Germinal center (tissue), 1 donor: Measurements from ENCODE around the gene EGFR.
"Not testable (repeated sequence)": the region's sequence is repeated elsewhere in the genome, so short reads cannot be mapped to it uniquely, and the experiment has no call there.

Source experiments
- DNase-seq: peaks from one replicate; pipeline ENCODE4 v3.0.0; 2012; ENCODE audit warnings: mixed read lengths, low spot score

EGFR gene

DNA sequence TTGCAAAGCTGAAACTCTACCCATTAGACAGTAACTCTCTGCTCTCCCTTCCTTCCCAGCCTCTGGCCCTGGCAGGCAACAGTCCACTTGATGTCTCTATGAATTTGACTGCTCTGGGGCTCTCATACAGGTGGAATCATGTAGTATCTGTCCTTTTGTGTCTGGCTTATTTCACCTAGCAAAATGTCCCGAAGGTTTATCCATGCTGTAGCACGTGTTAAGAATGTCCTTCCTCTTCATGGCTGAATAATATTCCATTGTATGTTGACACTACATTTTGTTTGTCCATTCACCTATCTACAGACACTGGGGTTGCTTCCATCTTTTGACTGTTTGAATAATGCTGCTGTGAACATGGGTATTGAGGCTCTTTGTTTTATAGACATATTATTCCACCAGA lies 128.9 kb downstream of the EGFR start:
- DNase-seq = no peak

DNA sequence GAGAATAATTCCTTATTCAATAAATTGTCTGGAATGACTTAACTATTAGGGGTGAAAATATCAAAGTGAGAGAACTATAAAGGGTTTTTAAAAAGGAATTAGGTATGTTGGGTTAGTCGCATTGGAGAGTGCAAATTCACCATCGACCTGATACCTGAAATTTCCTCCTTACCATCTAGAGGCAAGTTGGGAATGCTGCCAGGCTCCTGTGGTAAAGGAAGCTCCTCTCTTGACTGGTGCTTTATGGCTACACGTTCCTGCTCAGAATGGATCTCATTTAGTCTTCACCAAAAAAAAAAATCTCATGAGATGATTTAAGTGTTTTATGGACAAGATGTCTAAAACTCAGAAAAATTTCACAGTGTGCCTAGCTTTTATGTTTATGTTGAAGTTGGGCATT lies 129.8 kb downstream of the EGFR start:
- DNase-seq = no peak

DNA sequence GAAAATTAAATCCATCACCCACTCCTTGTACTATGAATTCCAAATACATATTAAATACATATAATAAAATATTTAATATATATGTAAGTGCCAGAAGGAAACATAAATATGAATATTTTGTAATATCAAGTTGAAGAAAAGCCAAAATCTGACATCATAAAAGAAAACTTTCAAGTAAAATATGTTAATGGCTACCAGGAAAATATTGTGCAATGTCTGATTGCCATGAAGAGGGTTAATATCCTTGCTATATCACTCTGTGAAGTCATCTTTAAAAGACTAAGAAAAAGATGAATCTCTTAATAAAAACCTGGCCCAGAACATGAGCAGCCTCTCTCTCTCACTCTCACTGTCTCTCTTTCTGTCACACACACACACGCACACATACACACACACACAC lies 130.2 kb downstream of the EGFR start:
- no peak for DNase-seq

DNA sequence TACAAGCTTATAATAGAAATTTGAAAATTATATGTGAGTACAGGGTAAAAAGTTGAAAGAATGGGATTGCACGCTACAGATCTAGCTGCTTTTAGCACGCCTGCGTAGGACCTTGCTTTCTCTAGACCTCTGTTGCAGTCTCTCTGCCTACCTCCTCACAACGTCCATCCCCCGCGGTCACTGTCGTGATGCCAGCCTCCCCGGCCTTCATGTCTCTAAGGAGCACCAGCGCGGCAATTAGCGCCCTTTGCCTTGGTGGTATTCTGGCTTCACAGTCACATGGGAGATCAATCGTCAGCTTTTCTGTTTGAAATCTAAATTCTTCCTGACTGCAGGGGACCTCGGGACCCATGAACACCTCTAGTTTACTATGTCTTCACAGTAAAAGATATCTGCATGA lies 131.3 kb downstream of the EGFR start:
- DNase-seq = no peak

DNA sequence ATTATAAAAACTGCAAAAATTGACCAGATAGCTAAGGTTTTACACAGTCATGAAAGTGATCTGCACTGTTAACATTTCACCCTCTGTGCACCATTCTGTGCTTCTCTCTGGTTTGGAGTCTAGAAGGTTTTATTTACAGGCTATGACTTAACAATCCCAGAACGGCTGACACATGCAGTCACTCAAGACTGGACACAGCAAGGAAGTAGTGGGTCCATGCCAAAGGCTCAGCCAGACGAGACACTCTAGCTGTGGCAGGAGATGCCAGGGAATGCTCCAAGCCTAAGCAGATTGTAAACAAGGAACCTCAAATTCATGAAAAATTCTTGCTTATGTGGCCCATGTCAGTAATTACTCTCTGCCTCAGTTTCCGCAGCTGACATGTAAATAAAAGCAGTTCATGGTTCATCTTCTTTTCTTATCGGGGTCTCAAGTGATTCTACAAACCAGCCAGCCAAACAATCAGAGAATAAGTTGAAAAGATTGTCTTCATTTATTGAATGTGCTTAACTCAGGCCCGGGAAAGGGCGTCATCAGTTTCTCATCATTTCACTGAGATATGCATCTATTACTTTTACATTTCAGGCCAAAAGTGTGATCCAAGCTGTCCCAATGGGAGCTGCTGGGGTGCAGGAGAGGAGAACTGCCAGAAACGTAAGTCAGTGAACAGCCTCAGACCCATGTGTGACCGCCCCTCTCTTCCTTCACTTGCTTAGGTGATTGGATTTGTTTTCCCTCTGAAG lies 132.1 kb downstream of the EGFR start:
- no peak for DNase-seq

DNA sequence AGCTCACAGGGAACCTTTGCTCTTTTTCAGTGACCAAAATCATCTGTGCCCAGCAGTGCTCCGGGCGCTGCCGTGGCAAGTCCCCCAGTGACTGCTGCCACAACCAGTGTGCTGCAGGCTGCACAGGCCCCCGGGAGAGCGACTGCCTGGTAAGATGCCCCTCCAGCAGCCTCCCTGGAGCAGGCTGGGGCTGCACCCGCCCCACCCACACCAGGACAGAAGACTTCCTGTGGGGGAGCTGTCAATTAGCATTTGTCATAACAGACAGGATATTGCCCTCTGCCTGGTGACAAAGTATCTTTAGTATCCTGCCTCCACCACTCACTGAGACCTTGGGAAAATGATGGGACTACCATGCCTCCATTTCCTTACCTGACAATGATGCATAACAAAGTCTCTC lies 133.7 kb downstream of the EGFR start:
- no peak for DNase-seq

DNA sequence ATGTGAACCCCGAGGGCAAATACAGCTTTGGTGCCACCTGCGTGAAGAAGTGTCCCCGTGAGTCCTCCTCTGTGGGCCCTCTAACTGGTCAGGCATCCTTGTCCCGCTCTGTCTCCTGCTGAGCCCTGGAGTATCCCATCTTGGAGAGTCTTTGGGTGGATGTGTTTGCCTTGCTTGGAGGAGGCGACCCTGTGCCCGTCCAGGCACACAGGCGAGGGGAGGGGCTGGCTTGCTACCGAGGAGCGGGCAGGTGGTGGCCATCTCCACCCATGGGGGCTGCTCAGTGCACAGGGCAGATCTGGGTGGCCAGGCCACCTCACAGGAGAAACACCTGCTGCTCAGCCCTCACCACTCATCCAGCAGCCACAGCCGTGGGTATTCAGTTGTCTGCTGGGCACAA lies 135.3 kb downstream of the EGFR start:
- no peak for DNase-seq

DNA sequence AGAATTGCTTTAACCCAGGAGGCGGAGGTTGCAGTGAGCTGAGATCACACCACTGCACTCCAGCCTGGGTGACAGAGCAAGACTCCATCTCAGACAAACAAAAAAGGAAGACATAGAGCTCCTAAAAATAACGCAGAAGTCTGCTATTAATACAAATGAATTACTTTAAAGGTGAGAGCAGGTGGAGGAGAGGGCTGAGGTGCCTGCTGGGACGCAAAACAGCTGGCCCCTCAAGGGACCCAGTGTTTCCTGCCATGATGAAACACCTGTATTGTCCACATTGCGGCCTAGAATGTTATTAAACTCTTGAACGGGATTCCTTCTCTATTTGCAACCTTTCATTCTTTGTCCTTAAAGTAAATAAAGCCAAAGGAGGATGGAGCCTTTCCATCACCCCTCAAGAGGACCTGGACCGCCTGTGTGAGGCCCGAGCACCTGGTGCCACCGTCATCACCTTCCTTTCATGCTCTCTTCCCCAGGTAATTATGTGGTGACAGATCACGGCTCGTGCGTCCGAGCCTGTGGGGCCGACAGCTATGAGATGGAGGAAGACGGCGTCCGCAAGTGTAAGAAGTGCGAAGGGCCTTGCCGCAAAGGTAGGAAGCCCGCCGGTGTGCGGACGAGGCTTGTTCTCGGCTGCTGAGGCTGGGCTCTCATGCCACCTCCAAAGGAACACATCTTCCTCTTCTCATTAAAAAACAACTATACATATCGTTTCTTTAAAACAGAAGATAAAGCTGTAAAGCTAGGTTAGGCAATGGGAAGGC lies 136.7 kb downstream of the EGFR start:
- DNase-seq = peak; percentile 60

DNA sequence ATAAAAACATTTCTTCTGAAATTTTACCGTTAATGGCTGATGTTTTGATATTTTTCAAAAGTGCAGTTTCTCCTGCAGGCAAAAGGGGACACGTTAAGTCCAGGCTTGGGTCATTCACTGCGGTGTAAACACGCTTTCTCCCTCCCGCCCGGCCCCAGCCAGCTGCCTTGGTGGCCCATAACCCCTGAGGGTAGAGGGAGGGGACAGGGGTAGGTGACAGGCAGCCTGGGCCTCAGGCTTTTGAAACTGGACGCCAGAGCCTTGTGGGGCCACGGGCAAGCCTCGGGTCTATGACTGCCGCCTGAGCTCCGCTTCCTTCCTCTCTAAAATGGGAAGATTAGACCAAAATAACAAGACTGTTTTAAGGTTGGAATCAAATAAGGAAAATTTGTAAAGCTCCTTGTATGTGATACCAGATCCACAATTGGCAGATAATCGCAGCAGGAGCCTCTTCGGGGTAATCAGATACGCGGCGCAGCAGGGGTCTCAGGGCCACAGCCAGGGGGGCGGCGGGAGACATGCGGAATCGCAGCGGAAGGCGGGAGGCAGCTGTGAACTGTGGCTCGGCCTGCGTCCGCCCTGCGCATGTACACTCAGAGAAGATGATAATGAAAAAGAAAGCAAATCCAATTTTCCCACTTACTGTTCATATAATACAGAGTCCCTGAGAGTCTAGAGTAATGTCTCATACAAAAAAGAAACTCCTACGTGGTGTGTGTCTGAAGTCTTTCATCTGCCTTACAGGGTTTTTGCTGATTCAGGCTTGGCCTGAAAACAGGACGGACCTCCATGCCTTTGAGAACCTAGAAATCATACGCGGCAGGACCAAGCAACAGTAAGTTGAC lies 138.3 kb downstream of the EGFR start:
- DNase-seq = no peak

DNA sequence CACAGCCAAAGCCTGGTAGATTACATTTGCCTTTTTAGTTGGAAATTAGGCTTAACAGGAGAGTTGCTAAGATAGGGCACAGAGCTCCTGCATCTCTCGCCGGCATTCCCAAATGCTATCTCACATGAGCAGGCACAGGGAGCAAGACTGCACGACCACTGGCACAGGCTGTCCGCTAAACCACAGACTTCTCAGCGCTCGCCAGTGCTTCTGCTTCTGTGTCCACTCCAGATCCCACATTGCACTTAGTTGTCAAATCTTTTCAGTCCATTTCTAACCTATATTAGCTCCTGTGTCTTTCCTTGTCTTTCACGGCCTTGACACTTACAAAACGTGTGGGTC lies 138.9 kb downstream of the EGFR start:
- DNase-seq = no peak

DNA sequence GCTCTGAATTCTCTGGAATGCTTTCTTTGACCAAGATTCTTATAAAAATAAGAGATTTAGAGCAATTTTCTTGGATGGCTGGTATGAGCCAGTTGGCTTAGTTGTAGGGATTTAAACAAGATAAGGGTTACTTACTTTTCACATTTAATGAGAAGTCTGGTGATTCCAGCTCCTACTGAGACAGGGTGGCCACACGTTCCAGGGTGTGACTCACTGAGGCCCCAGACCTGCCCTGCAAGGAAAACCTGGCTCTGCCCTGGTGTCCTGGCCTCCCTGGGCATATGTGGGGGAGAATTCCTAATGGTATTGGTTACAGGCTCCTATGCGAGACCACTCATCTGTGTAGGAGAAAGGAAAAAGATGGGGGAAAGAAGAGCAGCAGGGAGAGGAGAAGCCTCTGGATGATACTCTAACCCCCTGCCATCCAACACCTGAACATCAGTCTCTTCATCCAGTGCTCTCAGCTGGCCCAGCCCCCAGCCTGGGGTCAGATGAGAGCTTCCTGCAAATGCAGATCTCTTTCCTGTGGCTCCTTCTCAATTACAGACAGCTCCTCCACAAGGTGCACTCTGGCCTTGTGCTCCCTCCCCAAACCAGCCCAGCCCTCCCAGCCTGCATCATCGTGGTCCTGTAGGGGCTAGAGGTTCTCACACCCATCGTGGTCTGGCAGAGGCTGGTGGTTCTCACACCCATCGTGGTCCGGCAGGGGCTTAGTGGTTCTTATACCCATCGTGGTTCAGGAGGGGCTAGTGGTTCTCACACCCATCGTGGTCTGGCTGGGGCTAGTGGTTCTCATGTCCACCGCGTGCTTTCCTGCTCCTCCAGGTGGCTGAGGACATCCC lies 139.9 kb downstream of the EGFR start:
- DNase-seq = no peak

DNA sequence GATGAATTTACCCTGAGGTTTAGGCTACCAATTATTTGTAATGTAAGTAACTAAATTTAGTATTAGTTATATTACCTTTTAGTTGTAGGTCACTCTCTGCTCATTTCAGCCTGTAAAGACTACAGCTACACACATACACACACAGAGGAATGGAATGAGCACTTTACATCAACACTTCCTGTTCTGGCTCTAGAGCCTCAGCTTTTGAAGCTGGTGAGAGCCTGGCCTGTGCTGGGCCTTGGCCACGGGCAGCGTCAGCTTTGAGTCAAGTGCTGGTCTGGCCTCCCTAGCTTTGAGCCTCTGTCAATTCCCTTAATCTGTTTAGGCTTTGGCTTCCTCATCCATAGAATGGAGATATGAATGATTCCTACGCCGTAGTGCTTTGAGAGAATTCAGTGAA lies 141.7 kb downstream of the EGFR start:
- DNase-seq = no peak

DNA sequence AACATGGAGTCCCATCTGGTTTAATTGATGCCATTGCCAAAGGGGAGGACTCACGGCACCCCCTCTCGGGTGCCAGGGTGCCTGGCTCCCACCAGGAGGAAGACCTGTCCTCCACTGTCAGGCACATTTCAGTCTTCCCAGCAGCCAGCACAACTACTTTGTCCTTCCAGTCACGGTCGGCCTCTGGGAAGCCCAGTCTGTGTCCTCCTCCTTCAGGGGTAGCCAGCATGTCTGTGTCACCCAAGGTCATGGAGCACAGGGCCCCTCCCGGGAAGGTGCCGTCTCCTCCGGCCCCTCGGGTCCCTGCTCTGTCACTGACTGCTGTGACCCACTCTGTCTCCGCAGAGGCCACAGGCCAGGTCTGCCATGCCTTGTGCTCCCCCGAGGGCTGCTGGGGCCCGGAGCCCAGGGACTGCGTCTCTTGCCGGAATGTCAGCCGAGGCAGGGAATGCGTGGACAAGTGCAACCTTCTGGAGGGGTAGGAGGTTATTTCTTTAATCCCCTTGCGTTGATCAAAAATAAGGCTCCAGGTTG lies 142.4 kb downstream of the EGFR start:
- no peak for DNase-seq

DNA sequence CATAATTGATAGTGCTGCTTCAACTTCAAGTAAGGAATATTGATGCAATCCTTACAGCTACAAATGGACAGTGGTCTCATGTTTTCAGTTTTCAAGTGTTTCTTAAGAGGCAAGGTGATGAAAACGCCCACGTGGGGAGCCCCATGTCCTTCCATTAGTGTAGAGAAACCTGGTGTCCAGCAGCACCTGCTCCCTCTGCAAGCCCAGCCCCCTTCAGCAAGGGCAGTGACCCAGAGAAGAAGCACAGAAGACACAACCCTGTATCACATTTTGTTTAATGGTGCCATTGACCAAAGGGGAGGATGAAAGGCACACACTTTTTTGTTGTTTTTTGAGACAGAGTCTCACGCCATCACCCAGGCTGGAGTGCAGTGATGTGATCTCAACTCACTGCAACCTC lies 143.7 kb downstream of the EGFR start:
- DNase-seq = no peak

DNA sequence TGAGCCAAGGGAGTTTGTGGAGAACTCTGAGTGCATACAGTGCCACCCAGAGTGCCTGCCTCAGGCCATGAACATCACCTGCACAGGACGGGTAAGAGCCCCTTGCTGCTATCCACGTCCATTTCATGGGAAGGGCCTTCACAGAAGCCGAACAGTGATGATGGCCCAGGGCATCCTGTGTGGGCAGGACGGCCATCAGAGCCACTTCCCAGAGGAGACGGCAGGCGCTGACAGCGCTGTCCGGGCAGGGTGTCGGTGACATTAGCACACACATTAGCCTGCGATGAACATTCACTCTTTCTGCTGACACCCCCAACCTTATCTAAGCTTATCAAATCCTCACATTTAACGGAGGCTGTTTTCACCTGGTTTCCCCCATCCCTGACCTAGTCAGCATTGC lies 144.9 kb downstream of the EGFR start:
- DNase-seq = no peak

DNA sequence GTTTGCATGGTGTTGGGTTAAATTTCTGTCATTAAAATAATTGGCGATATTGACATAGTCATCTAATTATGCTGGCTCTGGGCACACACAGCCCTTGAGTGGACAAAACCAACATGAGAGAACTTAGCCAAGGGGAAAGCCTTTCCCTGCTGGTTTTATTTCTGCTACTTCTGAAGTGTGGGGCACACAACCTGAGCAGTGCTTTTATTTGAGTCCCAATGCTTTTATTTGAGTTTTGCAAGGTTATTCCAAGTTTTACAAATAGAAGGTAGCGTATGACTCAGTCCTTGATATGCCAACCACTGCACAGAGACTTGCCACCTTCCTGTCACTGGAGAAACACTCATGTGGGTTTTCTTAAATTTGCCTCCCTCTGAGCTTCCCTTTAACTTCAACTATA lies 145.7 kb downstream of the EGFR start:
- no peak for DNase-seq

DNA sequence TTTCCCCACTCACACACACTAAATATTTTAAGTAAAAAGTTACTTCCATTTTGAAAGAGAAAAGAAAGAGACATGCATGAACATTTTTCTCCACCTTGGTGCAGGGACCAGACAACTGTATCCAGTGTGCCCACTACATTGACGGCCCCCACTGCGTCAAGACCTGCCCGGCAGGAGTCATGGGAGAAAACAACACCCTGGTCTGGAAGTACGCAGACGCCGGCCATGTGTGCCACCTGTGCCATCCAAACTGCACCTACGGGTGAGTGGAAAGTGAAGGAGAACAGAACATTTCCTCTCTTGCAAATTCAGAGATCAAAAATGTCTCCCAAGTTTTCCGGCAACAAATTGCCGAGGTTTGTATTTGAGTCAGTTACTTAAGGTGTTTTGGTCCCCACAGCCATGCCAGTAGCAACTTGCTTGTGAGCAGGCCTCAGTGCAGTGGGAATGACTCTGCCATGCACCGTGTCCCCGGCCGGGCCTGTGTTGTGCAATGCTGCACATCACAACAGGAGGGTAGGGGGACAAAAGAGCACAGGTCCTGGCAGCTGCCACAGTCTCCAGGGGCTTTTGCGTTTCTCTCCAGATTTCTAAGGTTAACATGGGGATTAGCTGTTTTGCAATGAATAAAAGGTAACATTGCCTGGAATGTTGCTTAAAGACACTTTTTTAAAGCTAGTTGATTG lies 146.5 kb downstream of the EGFR start:
- DNase-seq = no peak

DNA sequence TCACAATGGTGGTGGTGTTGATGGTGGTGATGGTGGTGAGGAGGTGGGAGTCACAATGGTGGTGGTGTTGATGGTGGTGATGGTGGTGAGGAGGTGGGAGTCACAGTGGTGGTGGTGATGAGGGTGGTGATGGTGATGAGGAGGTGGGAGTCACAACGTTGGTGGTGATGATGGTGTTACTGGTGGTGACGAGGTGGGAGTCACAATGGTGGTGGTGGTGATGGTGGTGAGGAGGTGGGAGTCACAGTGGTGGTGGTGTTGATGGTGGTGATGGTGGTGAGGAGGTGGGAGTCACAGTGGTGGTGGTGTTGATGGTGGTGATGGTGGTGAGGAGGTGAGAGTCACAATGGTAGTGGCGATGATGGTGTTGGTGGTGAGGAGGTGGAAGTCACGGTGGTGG lies 148.5 kb downstream of the EGFR start:
- DNase-seq = not testable (repeated sequence)

DNA sequence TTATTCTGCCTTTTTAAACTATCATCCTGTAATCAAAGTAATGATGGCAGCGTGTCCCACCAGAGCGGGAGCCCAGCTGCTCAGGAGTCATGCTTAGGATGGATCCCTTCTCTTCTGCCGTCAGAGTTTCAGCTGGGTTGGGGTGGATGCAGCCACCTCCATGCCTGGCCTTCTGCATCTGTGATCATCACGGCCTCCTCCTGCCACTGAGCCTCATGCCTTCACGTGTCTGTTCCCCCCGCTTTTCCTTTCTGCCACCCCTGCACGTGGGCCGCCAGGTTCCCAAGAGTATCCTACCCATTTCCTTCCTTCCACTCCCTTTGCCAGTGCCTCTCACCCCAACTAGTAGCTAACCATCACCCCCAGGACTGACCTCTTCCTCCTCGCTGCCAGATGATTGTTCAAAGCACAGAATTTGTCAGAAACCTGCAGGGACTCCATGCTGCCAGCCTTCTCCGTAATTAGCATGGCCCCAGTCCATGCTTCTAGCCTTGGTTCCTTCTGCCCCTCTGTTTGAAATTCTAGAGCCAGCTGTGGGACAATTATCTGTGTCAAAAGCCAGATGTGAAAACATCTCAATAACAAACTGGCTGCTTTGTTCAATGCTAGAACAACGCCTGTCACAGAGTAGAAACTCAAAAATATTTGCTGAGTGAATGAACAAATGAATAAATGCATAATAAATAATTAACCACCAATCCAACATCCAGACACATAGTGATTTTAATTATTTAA lies 151.7 kb downstream of the EGFR start:
- DNase-seq = no peak

DNA sequence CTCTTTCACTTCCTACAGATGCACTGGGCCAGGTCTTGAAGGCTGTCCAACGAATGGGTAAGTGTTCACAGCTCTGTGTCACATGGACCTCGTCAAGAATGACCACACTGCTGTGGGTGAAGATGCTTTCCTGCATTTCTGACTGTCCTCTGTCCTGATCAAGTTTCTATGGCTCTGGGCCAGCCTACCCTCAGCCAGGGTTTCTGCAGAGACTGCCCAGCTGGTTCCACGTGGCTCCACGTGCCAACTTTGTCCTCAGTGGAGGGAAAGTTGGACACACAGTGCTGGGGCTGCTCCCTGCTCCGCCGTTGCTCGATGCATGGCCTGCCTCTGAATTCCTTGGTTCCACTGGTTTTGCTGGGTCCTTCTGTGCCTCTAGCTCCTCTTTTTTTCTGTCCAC lies 152.3 kb downstream of the EGFR start:
- no peak for DNase-seq

DNA sequence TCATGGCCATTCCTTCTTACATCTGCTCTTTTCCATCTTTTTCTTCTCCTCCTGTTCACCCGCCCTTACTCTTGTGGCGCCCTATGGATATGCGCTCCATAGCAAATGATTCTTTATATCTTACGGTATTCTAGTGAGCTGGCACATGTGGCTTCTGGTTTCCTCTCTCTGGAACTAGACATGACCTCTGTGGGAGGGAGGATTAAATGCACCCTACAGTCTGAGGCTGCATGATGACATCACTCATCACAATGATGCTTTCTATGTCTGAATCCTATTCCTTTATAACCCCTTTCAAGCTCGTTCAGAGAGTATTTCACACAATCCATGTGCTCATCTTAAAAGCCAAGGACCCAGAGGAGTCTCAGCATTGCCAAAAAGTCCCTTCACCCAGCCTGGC lies 153.3 kb downstream of the EGFR start:
- no peak for DNase-seq
